NCI-H2196 treated with DMSO at 0.1 percent for 48 hours (cell line): ENCODE measurements around the gene FEZF1.

ENCODE experiments used
- DNase-seq: peaks from one replicate; lab custom pipeline; 2025; ENCODE audit not compliant: unreplicated experiment; lab: John Stamatoyannopoulos, UW

Gene FEZF1

DNA sequence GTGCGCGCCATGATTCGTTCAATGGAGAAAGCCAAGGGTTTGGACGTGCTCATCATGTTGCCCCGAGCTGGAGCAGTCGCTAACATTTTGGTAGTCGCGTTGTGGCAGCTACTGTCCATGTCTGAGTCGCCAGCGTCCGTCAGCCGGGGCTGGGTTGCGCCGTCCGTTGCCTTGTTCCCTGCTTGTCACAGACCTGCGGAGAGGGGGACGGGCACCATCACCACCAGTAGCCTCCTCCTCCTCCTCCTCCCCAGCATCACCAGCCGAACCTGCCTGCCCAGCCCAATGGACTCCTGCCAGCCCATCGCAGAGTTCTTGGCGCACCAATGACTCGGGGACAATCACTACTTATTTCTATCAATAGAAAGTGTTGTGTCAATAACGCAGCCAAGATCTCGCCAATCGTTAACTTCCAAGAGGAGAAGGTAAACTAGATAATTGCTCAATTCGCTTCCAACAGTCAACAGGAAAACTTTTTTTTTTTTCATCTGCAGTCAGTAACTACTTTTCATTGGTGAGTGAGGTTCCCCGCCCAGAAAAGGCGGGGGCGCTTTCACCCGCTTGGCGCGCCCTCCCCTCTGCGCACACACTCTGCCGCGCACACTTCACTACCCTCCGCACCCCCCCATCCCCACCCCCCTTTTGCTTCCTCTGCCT is at the start of gene FEZF1:
Gene FEZF1 (minus strand): TSS at position 432 of the 657 bp plus-strand sequence. CDS start 313 bp downstream, at position 119.
- peak; percentile 67 for DNase-seq

DNA sequence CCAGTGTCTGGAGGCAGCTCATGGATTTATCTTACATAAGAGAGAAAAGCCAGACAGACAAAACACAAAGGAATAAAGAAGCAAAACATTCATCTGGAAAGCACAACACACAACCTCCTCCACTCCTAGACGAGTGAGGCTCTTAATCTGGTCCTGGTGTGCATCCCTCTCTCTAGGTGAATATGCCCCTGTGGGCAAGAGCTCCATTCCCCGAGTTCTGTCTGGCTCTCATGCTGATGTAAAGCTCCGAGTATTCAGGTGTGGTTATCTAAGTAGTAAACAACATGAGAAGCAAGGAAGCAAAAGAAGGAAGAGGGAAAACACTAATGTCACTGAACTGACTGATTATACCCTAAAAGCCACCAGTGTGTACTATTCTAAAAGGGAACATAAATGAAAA is 47.9 kb upstream of the FEZF1 start:
- DNase-seq: no peak

DNA sequence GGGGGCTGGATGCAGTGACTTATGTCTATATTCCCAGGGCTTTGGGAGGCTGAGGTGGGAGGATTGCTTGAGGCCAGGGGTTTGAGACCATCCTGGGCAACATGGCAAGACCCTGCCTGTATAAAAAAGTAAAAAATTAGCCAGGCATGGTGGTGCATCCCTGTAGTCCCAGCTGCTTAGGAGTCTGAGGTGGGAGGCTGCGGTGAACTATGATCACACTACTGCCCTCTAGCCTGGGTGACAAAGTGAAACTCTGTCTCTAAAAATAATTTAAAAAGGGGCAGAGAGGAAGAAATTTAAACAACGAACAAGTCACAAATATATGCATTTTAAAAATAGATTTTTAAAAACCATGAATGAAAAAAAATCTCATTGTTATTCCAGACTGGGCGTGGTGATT is 46.2 kb upstream of the FEZF1 start:
- no peak for DNase-seq

DNA sequence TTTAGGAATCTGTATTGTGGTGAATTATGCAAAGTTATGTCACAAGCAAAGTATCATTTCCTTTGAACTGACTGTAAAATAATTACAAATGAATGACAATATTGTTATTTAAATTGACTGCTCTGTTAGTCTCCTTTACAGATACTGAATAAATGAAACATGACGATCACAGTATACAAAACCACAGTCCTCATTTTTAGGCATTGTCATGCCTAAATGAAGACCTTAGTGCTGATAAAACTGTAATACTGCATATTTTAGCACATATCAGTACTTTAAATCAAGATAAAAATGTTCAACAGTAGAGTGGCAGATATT is 39.7 kb upstream of the FEZF1 start:
- no peak for DNase-seq

DNA sequence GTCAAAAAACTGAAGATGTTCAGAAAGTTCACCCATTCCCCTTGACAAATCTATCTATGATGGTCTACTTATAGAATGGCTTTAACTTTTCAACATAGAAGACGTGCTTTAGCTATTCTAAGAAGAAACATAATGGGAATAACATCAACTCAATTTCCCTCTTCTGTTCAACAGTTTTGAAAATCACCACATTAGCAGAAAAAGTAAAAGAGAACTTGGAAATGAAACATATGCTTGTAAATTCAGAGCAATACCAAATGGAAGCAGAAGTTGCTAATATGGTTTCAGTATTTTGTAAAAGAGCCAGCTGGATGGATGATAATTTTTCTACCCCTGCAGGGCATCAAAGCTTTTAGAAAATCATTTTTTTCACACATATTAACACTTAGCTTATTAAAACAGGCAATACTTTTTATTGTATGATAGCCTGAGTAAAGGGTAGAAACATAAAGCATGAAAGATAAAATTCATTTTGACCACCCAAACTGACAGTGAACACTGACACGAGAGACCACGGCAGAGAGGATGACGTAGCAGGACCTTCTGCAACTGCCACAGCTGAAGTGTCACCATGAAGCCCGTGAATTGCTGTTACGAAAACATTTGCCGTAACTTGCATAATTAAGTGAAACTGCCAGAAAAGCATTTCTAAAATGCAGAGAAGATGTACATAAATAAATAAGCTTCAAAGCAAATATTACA is 39.2 kb upstream of the FEZF1 start:
- DNase-seq: no peak

DNA sequence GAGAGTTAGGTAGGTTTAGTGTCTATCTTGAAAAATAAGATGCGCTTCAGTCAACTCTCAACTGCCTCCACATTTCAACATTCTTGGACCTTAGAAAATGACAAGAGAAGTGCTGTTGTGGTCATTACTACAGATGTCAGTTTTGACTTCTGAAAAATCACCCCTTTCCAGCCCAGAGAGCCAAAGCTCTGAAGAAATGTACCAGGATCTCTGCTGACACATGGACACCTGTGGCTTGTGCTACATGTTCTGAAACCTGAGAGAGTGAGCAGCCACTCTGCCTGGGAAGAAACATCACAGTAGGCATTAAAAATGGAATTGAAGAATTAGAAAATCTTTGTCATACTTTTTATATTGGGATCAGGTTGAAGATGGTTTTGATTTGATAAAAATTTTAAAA is 35.9 kb upstream of the FEZF1 start:
- DNase-seq: no peak

DNA sequence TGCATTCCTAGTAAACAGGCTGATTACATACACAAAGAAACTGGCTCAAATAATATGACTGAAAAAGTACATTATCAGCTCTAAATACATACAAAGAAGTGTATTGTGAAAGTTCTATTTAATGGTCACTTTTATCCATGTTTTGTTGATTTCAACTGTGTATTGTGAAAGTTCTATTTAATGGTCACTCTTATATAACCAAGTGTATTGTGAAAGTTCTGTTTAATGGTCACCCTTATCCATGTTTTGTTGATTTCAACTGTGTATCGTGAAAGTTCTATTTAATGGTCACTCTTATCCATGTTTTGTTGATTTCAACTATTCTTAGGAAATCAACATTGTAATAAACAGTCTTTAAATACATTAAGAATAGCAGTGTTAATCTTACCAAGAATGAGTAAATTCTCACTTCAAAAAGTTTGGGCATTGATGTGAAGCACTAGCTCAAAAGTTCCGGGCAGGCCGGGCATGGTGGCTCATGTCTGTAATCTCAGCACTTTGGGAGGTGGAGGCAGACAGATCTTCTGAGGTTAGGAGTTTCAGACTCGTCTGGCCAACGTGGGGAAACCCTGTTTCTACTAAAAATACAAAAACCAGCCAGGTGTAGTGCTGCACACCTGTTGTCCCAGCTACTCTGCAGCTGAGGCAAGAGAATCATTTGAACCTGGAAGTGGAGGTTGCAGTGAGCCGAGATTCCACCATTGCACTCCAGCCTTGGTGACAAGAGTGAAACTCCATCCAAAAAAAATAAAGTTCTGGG is 34.8 kb upstream of the FEZF1 start:
- DNase-seq: no peak

DNA sequence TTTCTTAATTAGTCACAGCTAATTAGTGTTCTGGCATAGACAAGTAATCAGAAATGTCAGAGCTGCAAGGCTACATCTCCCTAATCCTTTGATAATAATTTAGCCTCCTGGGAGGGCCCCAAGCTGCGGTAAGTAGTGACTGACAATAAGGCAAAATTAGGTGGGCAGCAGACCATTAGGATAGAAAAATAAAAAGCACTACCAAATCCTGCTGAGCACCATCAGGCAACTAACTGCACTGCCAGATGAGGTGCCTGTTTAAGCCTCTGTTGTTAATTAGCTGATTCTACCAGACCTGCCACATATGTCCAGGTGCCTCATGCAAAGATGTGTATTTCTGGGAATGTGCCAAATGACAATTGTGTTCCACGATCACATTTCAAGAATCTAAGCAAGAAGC is 32.5 kb upstream of the FEZF1 start:
- DNase-seq: no peak

DNA sequence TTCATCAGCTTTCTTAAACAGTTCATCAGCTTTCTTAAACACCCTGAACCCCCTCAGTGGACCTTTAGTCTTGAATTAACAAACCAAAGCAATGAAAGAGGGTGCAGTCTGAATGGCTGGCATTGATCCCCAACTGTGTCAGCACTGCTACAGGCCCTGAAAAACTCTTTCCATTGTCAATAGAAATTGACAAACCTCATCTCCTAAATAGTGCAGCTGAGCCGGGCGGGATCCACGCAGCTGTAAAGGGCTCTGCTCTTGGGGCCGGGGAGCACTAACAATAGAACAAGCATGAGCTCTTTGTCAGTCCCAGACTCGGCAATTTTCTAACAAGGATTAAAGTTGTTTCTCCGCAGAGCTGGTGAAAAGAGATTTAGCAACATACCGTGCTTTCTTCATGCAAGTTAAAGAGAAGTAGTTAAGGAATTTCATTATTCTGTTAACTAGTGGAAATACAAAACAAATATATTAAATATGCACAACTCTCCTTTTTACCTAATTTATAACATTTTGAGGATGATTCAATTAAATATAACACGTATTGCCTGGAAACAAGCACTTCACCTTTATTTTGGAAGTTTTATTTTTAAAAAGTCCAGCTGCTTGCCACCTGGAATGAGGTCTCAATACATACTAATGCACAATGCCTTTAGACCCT is 24.7 kb upstream of the FEZF1 start:
- DNase-seq: no peak

DNA sequence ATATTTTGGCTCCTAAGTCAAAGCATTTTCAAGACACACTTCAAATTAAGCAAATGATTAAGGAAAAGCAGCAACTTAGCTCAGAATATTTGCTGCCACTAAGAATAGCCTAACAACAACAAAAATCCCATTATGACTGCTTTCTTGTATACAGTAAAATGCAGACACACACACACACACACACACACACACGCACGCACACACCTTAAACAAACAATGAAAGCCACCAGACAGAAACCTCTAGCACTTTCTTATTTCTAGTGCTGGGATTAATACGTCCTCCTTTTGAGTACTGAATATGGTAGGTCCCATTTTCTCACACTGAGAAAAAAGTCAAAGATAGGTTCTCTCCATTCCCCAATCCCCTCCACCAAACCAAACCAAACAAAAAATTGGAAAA is 23.4 kb upstream of the FEZF1 start:
- DNase-seq: no peak

DNA sequence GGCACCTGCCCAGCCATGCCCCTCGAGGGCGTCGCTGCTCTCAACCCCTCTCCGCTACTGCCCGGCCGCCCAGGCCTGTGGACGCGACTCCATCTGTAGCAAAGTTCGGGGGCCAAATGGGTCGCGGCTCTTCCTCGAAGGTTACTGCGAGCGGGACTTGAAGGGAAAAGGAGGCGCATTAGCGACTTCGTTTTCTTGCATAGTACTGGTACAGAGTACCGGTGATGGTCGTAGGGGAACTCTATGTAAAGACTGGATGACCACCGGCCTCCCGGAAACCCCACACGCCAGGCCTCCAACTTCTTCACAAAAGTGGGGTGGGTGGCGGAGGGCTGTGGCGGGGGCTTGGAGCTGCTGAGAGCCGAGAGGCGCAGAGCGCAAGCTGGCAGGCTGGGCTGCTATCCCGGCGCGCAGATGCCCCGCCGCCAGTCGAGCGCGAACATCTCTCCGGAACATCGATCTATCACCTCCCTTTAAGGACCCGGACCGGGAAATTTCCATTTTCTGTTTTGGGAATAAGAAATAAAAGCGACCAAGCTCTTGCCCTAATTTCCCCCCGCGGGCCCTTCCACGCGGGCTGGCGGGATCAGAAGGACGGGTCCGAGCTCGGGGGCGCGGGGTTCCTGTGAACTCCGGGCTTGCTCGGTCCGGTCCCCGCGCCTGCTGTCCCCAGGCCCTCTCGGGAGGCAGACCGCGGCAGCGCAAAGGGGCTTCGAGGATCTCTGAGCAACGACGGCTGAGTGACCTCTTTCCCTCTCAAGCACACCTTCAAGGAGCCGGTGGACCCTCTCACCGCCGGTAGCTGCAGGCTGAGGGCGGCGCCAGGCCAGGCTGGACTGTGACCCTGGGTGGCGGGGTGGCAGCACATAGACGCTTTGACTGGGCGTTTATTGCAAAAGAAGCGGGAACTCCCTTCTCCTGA is 12.2 kb upstream of the FEZF1 start:
- no peak for DNase-seq

DNA sequence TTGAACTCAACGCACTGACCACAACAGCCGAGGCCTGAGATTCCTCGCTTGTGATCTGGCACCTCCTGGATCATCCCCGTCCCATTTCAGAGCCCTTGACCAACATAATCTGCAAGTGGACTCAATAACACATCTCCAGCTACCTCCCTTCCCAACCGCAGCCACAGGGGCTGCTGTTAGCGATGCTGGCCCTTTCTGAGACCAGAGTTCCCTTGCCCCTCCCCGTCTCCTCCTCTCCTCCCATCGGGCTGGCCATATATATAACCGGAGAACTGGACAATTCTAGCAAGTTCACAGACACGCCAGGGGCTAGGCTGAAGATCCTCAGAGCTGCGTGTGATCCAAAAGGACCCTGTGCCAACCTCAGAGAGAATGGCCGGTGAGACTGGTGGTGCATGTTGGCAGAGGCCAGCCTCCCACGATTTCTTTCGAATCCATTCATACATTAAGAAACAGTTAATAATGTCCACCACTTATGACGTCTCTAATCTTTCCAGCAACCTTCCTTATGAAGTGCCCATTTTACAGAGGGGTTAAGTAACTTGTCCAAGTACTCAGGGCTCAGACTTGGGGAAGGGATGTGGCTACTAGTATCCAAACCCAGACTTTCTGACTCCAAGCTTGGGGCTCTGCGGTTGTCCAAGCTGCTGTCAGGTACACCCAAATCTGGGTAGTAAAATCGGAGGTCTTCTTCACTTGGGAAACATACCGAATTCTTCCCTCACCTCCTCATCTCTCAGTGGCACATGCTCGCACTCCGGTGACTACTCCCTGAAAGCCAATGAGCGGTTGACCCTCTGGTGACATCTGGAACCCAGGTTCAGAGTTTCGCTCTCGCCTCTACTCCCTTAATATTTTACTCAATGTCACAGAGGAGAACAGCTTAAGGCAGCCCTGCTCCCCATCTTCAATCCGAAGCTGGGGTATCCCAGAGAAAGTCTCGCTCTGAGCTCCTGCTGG is 11.2 kb upstream of the FEZF1 start:
- no peak for DNase-seq

DNA sequence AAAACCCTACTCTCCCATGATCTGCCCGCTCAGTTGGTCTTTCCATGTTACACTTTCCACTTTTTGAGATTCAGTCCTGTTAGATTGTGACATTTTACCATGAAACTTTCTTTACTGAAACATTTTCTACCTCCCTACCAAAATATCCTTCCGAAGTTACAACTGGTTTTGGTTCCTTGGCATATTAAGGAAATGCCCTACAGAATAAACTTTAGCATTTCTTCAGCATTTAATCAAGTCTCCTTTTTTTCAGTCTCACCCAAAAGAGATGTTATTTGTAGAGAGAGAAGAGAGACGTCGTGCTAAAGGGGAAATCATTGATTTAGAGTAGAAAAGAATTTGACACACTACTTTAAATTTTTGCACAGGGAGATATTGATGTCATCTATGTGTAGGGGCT is 9.7 kb upstream of the FEZF1 start:
- no peak for DNase-seq

DNA sequence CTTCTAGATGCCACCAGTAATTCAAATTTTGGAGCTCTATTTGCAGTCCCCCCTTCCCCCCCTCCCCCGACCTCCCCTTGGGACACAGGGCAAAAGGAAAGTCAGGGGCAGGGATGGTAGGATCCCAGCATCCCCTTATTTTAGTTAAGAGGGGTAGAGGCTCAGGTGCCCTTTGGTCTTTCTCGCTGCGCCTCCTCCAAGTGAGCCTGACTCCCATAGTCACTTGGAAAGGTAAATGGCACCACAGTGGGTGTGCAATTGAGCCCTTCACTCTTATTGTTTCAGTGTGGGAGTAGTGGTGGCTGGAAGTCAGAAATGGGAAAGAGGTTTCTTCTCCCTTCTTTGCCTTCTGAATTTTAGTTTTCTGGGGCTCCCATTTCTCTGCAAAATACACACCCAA is 8.2 kb upstream of the FEZF1 start:
- DNase-seq: no peak

DNA sequence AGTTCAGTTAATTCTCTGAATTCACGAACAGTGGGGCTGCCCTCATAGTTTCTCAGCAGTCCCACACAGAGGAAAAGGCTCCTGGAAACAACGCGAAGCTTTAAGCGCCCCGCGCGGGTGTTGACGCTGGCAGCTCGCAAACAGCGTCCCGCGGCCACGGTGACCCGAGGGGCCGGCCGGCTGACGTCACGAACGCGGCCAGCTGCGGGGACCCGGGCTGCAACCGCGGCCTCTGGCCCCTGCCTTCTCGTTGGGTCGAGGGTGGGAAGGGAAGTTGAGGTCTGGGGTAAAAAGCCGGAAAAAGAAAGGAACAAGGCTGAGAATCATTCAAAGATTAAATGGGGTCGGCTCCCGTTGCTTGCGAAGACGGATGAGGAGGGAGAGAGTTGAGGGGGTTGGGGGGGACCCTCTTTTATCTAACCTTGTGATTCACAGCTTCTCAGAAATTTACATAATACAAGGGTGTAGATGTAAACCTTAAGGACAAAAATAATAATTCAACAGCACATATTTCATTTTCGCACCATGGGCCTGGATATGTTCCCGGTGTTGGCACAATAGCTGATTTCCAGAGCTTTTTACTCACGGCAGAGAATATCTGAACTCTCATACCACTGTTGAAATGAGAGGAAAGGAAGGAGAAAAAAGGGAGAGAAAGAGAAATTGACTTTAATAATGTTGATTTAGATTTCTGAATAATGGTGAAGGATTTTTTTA is 7.3 kb upstream of the FEZF1 start:
- DNase-seq: no peak

DNA sequence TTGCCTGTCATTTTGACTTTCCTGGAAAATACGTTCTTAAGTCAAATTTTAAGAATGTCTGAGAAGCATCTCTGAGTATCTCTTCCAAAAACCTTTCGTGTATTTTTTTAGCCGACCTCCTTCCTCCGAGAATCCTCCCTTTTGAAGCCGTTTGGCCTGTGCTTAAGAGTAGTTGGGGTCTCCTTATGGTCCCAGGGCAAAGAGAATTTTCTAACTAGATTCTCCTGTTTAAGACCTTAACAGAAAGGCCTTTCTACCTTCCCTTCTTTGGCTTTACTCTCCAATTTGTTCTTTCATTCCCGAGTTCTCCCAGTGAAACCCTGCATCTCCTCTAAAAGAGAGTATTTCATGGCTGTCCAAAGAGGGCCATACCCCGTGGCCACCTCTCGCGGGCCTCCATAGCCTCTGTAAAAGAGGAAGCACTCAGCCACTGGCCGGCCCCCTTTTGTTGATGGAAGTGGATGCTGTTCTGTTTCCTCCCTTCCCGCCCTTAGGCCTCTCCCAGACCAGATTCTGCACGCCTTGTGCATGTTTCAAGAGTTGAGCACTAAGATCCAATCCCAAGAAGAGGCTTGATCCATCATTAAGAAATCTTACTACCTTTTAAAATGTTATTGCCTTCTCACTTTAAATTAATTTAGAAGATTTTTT is 6.6 kb upstream of the FEZF1 start:
- no peak for DNase-seq

DNA sequence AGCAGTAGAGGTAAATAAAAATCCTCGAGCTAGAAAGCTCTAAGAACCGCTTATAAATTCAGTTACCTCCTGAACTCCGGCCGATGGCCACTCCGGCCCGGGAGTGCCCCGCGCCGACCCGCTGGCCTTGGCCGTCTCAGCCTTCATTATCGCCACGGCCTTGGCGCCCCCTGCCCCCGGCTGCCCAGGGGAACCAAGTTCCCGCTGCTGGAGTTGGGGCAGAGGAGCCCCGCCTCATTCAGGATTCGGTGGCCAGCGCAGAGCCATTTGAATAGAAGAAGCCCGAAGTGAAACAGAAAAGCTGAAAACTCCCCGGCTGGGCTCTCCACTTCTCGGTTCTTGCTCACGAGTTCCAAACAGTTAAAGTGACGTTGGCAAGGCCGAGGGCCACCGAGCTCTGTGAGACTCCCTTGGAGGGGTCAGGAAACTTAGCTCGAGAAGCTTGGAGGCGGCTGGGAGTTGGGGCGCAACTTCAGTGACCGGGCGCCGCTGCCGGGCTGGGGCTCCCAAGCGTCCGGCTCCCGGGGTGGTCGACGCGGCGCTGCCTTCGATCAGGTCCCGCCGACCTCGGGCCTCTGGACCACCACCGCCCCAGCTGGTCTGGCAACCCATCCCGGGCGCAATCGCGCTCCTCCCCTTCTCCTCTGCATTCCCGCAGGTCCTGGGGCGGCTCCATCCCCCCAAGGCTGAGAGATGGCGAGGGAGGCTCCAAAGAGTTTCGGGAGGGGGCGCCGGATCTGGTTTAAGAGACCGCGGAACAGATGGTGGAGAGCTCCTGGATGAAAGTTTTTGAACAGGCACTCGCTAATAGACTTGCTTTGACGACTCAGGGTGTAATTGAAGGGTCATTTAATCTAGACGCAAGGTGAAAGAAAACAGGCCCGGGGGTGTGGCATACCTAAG is 5.8 kb upstream of the FEZF1 start:
- no peak for DNase-seq
